Daoy (cell line): ENCODE measurements around the gene MT1HL1. TPM values are rescaled to one million over a fixed set of nuclear protein-coding genes. Genes with fewer than 3 reads are reported as not detected.
A peak's percentile ranks its signal among the peaks of the same experiment; 100 is the strongest.

Source experiments
- DNase-seq: peaks from one replicate; pipeline ENCODE4 v3.0.0-alpha.2; 2015; ENCODE audit warnings: low read depth
- total RNA-seq: library from RNA; depleted of rRNA; stranded (reverse); fragments of >200 nt; shearing (Covaris generic); gene quantifications from 2 replicates; pipeline ENCODE4 v1.2.3, GENCODE V29; 2014; rRNA removed

MT1HL1 gene
- not detected in 2 replicates for total RNA-seq

- DNase-seq: no peak
These were observed at the start of gene MT1HL1 for GRCh38 chr1:237004116-237004515. Gene MT1HL1 (minus strand): TSS chr1:237004441. CDS start chr1:237004372, 69 bp downstream.

- no peak for DNase-seq
These were observed 46.7 kb upstream of the MT1HL1 start for GRCh38 chr1:237050915-237051314.

- DNase-seq: peak; percentile 34
These were observed 45.9 kb upstream of the MT1HL1 start for GRCh38 chr1:237050185-237050584.

- no peak for DNase-seq
These were observed 44.6 kb upstream of the MT1HL1 start for GRCh38 chr1:237048803-237049202.

- no peak for DNase-seq
These were observed 41.2 kb upstream of the MT1HL1 start for GRCh38 chr1:237045278-237046016.

- DNase-seq: no peak
These were observed 39.8 kb upstream of the MT1HL1 start for GRCh38 chr1:237043846-237044636.

- DNase-seq: peak; percentile 20
These were observed 38.8 kb upstream of the MT1HL1 start for GRCh38 chr1:237042892-237043576.

GRCh38 chr1:237042526-237042891 is 38.3 kb upstream of the MT1HL1 start:
- DNase-seq: peak; percentile 17

- peak; percentile 51 for DNase-seq
These were observed 37.7 kb upstream of the MT1HL1 start, which contains the start of gene RYR2 for GRCh38 chr1:237041795-237042525. Gene RYR2 (plus strand): TSS chr1:237042184. CDS start chr1:237042522, 338 bp downstream.

GRCh38 chr1:237041461-237041794 is 37.2 kb upstream of the MT1HL1 start:
- no peak for DNase-seq

GRCh38 chr1:237040823-237041222 is 36.6 kb upstream of the MT1HL1 start:
- no peak for DNase-seq

GRCh38 chr1:237038211-237038610 is 34.0 kb upstream of the MT1HL1 start:
- no peak for DNase-seq

GRCh38 chr1:237035759-237036158 is 31.5 kb upstream of the MT1HL1 start:
- no peak for DNase-seq

- DNase-seq: no peak
These were observed 29.6 kb upstream of the MT1HL1 start for GRCh38 chr1:237033804-237034203.

- no peak for DNase-seq
These were observed 28.8 kb upstream of the MT1HL1 start for GRCh38 chr1:237033061-237033460.

GRCh38 chr1:237032029-237032428 is 27.8 kb upstream of the MT1HL1 start:
- peak; percentile 51 for DNase-seq

- no peak for DNase-seq
These were observed 27.2 kb upstream of the MT1HL1 start for GRCh38 chr1:237031480-237031879.

GRCh38 chr1:237029850-237030535 is 25.8 kb upstream of the MT1HL1 start:
- no peak for DNase-seq

GRCh38 chr1:237029240-237029639 is 25.0 kb upstream of the MT1HL1 start:
- no peak for DNase-seq

GRCh38 chr1:237025358-237026074 is 21.3 kb upstream of the MT1HL1 start:
- DNase-seq: no peak

GRCh38 chr1:237018896-237019295 is 14.7 kb upstream of the MT1HL1 start:
- DNase-seq: no peak
